CD4-positive, alpha-beta T cell (primary cell): ENCODE data around the gene BRI3BP. TPM values are rescaled to one million over a fixed set of nuclear protein-coding genes. Genes with fewer than 3 reads are reported as not detected.
"Not testable (repeated sequence)": the region's sequence is repeated elsewhere in the genome, so short reads cannot be mapped to it uniquely, and the experiment has no call there.

Experiments
- ATAC-seq: fragments of 200-7000 bp; cut with Tn5 transposase; one replicate; pipeline ENCODE4 v1.10.0; 2022; ENCODE audit warnings: mild to moderate bottlenecking; ENCODE audit not compliant: poor library complexity
- CTCF ChIA-PET: fragments of 350-600 bp; sonication (Branson Sonifier 250); formaldehyde crosslinking; loops from one replicate; lab custom pipeline; 2021; ENCODE audit warnings: antibody characterized with exemption, inconsistent platforms; lab: Charles Lee
- POLR2A ChIA-PET: fragments of 350-600 bp; sonication (Branson Sonifier 250); formaldehyde crosslinking; loops from one replicate; lab custom pipeline; 2021; ENCODE audit warnings: antibody characterized with exemption, inconsistent platforms; lab: Charles Lee
- DNase-seq, 14 experiments: peaks; one replicate each; pipeline ENCODE4 v3.0.0-alpha.2; 2013 to 2020; ENCODE audit warnings: mixed read lengths in 2 of 14
- H3K27ac ChIP-seq, 2 donors: one replicate each; pipeline versions ENCODE4 v1.5.1 to v1.7.0; 2013; ENCODE audit warnings: low read length in 2 of 2, low read depth in 1 of 2, mild to moderate bottlenecking in 1 of 2
- H3K27me3 ChIP-seq, 2 experiments: 1 replicate in 1 of 2; 2 replicates in 1 of 2; pipeline versions ENCODE4 v1.6.1 to v1.7.0; 2013; ENCODE audit warnings: low read length in 2 of 2, control low read depth in 1 of 2, mild to moderate bottlenecking in 1 of 2, moderate library complexity in 1 of 2; ENCODE audit not compliant: insufficient read depth in 2 of 2, control insufficient read depth in 1 of 2
- H3K36me3 ChIP-seq: one replicate; pipeline ENCODE4 v1.6.1; 2013; ENCODE audit warnings: low read length, control low read depth; ENCODE audit not compliant: insufficient read depth
- H3K4me1 ChIP-seq: one replicate; pipeline ENCODE4 v1.6.1; 2013; ENCODE audit warnings: low read length, control low read depth; ENCODE audit not compliant: insufficient read depth
- H3K4me3 ChIP-seq: one replicate; pipeline ENCODE4 v1.5.1; 2013; ENCODE audit warnings: mild to moderate bottlenecking, low read length, moderate library complexity
- H3K9me3 ChIP-seq, 2 experiments: 1 replicate in 1 of 2; 2 replicates in 1 of 2; pipeline versions ENCODE4 v1.6.1 to v1.7.0; 2013; ENCODE audit warnings: low read length in 2 of 2, mild to moderate bottlenecking in 2 of 2, control low read depth in 1 of 2, moderate library complexity in 1 of 2; ENCODE audit not compliant: control insufficient read depth in 1 of 2, insufficient read depth in 1 of 2
- H3K27ac Mint-ChIP-seq: one replicate; pipeline ENCODE4 v1.8.0; 2020; ENCODE audit warnings: mixed read lengths
- H3K27me3 Mint-ChIP-seq: one replicate; pipeline ENCODE4 v1.8.0; 2021; ENCODE audit warnings: mixed read lengths
- H3K36me3 Mint-ChIP-seq: one replicate; pipeline ENCODE4 v1.8.0; 2021; ENCODE audit warnings: low read depth, mixed read lengths
- H3K4me1 Mint-ChIP-seq: one replicate; pipeline ENCODE4 v1.8.0; 2021; ENCODE audit warnings: low read depth, mixed read lengths
- H3K4me3 Mint-ChIP-seq: one replicate; pipeline ENCODE4 v1.8.0; 2020; ENCODE audit warnings: mild to moderate bottlenecking, mixed read lengths
- H3K9me3 Mint-ChIP-seq: one replicate; pipeline ENCODE4 v1.8.0; 2020; ENCODE audit warnings: mixed read lengths
- CTCF ChIP-seq: fragments of 200-600 bp; IDR thresholded peaks from one replicate; pipeline ENCODE4 v1.8.0; 2022; ENCODE audit warnings: antibody characterized with exemption, mild to moderate bottlenecking
- intact Hi-C, 2 experiments: fragments of 100-400 bp; cut with DNase I in 1 of 2; cut with micrococcal nuclease in 1 of 2; formaldehyde crosslinking; loops; one replicate each; pipeline versions ENCODE4 v1.15.1 to v1.9.0; 2023 to 2025; cut with DNase I, micrococcal nuclease
- total RNA-seq, 174 experiments: library from RNA in 2 of 174; stranded (reverse) in 2 of 174; gene quantifications; one replicate each; pipeline ENCODE4 v1.2.3 and lab custom pipeline; 2021 to 2026

The BRI3BP gene
- total RNA-seq, 2 experiments from 2014 or later: 1.6 TPM

- DNase-seq: no peak
- no peaks in the 10 kb centered on the region for H3K27me3 Mint-ChIP-seq
- no peaks in the 10 kb centered on the region for H3K4me1 Mint-ChIP-seq
- no peak overlapping the region for H3K27ac Mint-ChIP-seq
- no peaks in the 10 kb centered on the region for H3K9me3 ChIP-seq
- no peak overlapping the region for H3K4me3 Mint-ChIP-seq
- peaks cover 14% of the 10 kb centered on the region for H3K36me3 Mint-ChIP-seq
- intact Hi-C loops: no loop called here
- ChIA-PET POLR2A (no interaction called here), CTCF (no interaction called here)
- no peak overlapping the region for H3K27ac ChIP-seq
- ATAC-seq: no peak
- no peaks in the 10 kb centered on the region for H3K9me3 Mint-ChIP-seq
- H3K4me3 ChIP-seq: no peak overlapping the region
- no peaks in the 10 kb centered on the region for H3K36me3 ChIP-seq
- TF ChIP-seq CTCF: no peak
- no peaks in the 10 kb centered on the region for H3K4me1 ChIP-seq
- no peaks in the 10 kb centered on the region for H3K27me3 ChIP-seq
Measured at GRCh38 chr12:125025606-125026235, 32.3 kb downstream of the BRI3BP start.

- Mint-ChIP-seq H3K4me3 (no peak overlapping the region), H3K36me3 (peaks cover 14% of the 10 kb centered on the region), H3K27ac (no peak overlapping the region)
Measured at GRCh38 chr12:125028106-125028505, 34.7 kb downstream of the BRI3BP start.

GRCh38 chr12:125029761-125030358, 36.4 kb downstream of the BRI3BP start:
- Mint-ChIP-seq H3K27me3 (no peaks in the 10 kb centered on the region), H3K4me3 (no peak overlapping the region), H3K36me3 (peaks cover 10% of the 10 kb centered on the region), H3K9me3 (peaks cover under 1% of the 10 kb centered on the region), H3K27ac (no peak overlapping the region), H3K4me1 (no peaks in the 10 kb centered on the region)
- ATAC-seq (no peak), DNase-seq (no peak)
- no peak for TF ChIP-seq CTCF
- intact Hi-C loops: no loop called here
- Histone ChIP-seq H3K4me1 (no peaks in the 10 kb centered on the region), H3K36me3 (no peaks in the 10 kb centered on the region), H3K27me3 (no peaks in the 10 kb centered on the region), H3K4me3 (no peak overlapping the region), H3K9me3 (no peaks in the 10 kb centered on the region), H3K27ac (no peak overlapping the region)
- ChIA-PET CTCF (no interaction called here), POLR2A (no interaction called here)

More at GRCh38 chr12:125028106-125028505, 34.7 kb downstream of the BRI3BP start:
- Mint-ChIP-seq H3K4me1 (no peaks in the 10 kb centered on the region), H3K9me3 (no peaks in the 10 kb centered on the region), H3K27me3 (no peaks in the 10 kb centered on the region)
- POLR2A ChIA-PET: no interaction called here
- Histone ChIP-seq H3K27me3 (no peaks in the 10 kb centered on the region), H3K36me3 (no peaks in the 10 kb centered on the region), H3K9me3 (no peaks in the 10 kb centered on the region), H3K4me1 (no peaks in the 10 kb centered on the region), H3K27ac (no peak overlapping the region), H3K4me3 (no peak overlapping the region)
- no peak for TF ChIP-seq CTCF
- ATAC-seq: no peak
- CTCF ChIA-PET: interaction anchor here (1.3 kb wide), 1 partner anchor 28 kb away, joined by 4 read pairs; no protein-coding TSS in a partner anchor
- intact Hi-C loops: no loop called here
- no peak for DNase-seq

GRCh38 chr12:125031471-125031870, 38.0 kb downstream of the BRI3BP start:
- H3K36me3 ChIP-seq, H3K27ac Mint-ChIP-seq, ATAC-seq, H3K27me3 Mint-ChIP-seq, H3K9me3 ChIP-seq, H3K9me3 Mint-ChIP-seq, intact Hi-C loops, DNase-seq, H3K27me3 ChIP-seq, H3K36me3 Mint-ChIP-seq, H3K4me1 ChIP-seq, H3K4me3 ChIP-seq, H3K4me1 Mint-ChIP-seq, H3K27ac ChIP-seq, H3K4me3 Mint-ChIP-seq, CTCF ChIA-PET: not testable (repeated sequence)
- POLR2A ChIA-PET: interaction anchor here (0.6 kb wide), 1 partner anchor 40 kb away, joined by 3 read pairs; no protein-coding TSS in a partner anchor
